ENCODE measurements around the gene PID1. TPM values are rescaled to one million over a fixed set of nuclear protein-coding genes. Genes with fewer than 3 reads are reported as not detected.

PID1 gene
- total RNA-seq, 1 experiment from 2014 or later, result 0.15 TPM

DNA sequence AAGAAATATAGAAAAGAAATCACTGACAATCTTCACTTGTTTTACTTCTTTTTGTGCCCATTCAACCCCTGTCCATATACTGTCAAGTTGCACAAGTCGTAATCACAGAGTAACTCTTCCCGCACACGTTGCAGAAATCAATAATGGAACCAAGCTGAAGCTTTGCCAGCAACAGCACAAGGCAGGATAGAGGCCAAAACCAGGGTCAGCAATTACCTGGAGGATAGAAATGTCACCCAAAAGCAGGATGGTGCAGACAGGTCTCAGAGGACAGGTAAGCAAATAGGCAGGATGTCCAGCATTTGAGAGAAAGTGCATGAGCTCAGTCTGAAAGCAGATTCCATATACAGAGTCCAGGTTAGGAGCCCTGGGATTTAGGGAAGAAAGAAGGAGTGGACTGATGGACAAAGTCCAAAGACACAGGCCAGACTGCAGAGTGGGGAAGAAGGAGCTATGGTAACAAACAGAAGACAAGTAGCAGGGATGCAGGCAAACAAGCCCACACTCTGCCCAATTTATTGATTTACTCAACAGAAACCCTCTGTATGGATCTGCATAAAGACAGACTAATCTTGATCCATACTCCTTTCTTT is 52.7 kb downstream of the PID1 start:
- Histone ChIP-seq H3K4me3 (replicated peaks in 1 of 2; ENCODE audit: low read depth in 1 of 2, low read length in 2 of 2) (no peak overlapping the region), H2AFZ (ENCODE audit: low read depth, low read length, poor library complexity, severe bottlenecking) (no peak overlapping the region), H3K9me3 (ENCODE audit: control insufficient read depth in 1 of 2, insufficient read depth in 1 of 2, low read depth in 1 of 2, low read length in 2 of 2) (no peaks in the 10 kb centered on the region), H3K9ac (ENCODE audit: low read length) (no peak overlapping the region), H3K27ac (ENCODE audit: low read depth, low read length) (no peak overlapping the region), H3K36me3 (ENCODE audit: control insufficient read depth in 1 of 2, insufficient read depth in 2 of 2, low read length in 2 of 2) (no peaks in the 10 kb centered on the region), H3K9me2 (ENCODE audit: insufficient read depth) (no peaks in the 10 kb centered on the region), H3K27me3 (ENCODE audit: insufficient read depth, low read length) (no peaks in the 10 kb centered on the region), H3K4me2 (ENCODE audit: low read length) (no peak overlapping the region), H3K79me2 (ENCODE audit: insufficient read depth, low read length) (no peaks in the 10 kb centered on the region), H4K20me1 (ENCODE audit: insufficient read depth) (no peaks in the 10 kb centered on the region), H3K4me1 (ENCODE audit: control insufficient read depth in 1 of 2, insufficient read depth in 2 of 2, low read length in 2 of 2) (no peaks in the 10 kb centered on the region)
- no TSS peak for BruUV-seq (replicated peaks)
- ChIA-PET CTCF (no interaction called here), POLR2A (no interaction called here), RAD21 (ENCODE audit: low non-redundant PET in 1 of 2, low total read pairs in 2 of 2, uncharacterized antibody in 2 of 2, unreplicated experiment in 2 of 2) (no interaction called here)
- DNase-seq (ENCODE audit: low read depth, low spot score), result no peak
- ATAC-seq, result no peak
- TF ChIP-seq ZBTB33 (IDR thresholded peaks at IDR 0.05; ENCODE audit: extremely low read depth, insufficient replicate concordance, low read length) (no peak), ZFX (IDR thresholded peaks at IDR 0.05) (no peak), SP1 (IDR thresholded peaks at IDR 0.05; ENCODE audit: low read depth) (no peak), TCF7L2 (IDR thresholded peaks at IDR 0.05; ENCODE audit: borderline replicate concordance, extremely low read depth, insufficient read depth, insufficient read length) (no peak)
- TF ChIP-seq, protein P1, sequence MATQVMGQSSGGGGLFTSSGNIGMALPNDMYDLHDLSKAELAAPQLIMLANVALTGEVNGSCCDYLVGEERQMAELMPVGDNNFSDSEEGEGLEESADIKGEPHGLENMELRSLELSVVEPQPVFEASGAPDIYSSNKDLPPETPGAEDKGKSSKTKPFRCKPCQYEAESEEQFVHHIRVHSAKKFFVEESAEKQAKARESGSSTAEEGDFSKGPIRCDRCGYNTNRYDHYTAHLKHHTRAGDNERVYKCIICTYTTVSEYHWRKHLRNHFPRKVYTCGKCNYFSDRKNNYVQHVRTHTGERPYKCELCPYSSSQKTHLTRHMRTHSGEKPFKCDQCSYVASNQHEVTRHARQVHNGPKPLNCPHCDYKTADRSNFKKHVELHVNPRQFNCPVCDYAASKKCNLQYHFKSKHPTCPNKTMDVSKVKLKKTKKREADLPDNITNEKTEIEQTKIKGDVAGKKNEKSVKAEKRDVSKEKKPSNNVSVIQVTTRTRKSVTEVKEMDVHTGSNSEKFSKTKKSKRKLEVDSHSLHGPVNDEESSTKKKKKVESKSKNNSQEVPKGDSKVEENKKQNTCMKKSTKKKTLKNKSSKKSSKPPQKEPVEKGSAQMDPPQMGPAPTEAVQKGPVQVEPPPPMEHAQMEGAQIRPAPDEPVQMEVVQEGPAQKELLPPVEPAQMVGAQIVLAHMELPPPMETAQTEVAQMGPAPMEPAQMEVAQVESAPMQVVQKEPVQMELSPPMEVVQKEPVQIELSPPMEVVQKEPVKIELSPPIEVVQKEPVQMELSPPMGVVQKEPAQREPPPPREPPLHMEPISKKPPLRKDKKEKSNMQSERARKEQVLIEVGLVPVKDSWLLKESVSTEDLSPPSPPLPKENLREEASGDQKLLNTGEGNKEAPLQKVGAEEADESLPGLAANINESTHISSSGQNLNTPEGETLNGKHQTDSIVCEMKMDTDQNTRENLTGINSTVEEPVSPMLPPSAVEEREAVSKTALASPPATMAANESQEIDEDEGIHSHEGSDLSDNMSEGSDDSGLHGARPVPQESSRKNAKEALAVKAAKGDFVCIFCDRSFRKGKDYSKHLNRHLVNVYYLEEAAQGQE (IDR thresholded peaks at IDR 0.05; ENCODE audit: low read depth), result no peak
- TF ChIP-seq, protein P2, sequence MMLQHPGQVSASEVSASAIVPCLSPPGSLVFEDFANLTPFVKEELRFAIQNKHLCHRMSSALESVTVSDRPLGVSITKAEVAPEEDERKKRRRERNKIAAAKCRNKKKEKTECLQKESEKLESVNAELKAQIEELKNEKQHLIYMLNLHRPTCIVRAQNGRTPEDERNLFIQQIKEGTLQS (IDR thresholded peaks at IDR 0.05), result no peak
- intact Hi-C loops (cut with micrococcal nuclease), result no loop called here

Data from HCT116 (cell line).